Activated B cell treated with CpG ODN at 0.5 μM for 24 hours (primary cell): ENCODE results near the gene RNF220. TPM values are rescaled to one million over a fixed set of nuclear protein-coding genes. Genes with fewer than 3 reads are reported as not detected.

Experiments
- ATAC-seq: fragments of 200-7000 bp; cut with Tn5 transposase; one replicate; pipeline ENCODE4 v1.10.0; 2021; ENCODE audit warnings: low read depth, mild to moderate bottlenecking, moderate library complexity
- CTCF ChIA-PET: fragments of 350-600 bp; sonication (Branson Sonifier 250); formaldehyde crosslinking; loops from one replicate; lab custom pipeline; 2021; ENCODE audit warnings: antibody characterized with exemption; lab: Charles Lee
- POLR2A ChIA-PET: fragments of 350-600 bp; sonication (Branson Sonifier 250); formaldehyde crosslinking; loops from one replicate; lab custom pipeline; 2021; ENCODE audit warnings: antibody characterized with exemption; lab: Charles Lee
- DNase-seq: peaks from one replicate; pipeline ENCODE4 v3.0.0; 2022
- H3K27ac Mint-ChIP-seq: one replicate; pipeline ENCODE4 v1.8.0; 2020; ENCODE audit warnings: mixed read lengths
- H3K27me3 Mint-ChIP-seq: one replicate; pipeline ENCODE4 v1.8.0; 2021; ENCODE audit warnings: mixed read lengths
- H3K36me3 Mint-ChIP-seq: one replicate; pipeline ENCODE4 v1.8.0; 2021; ENCODE audit warnings: low read depth, mixed read lengths
- H3K4me1 Mint-ChIP-seq: one replicate; pipeline ENCODE4 v1.8.0; 2021; ENCODE audit warnings: mixed read lengths
- H3K4me3 Mint-ChIP-seq: one replicate; pipeline ENCODE4 v1.8.0; 2020; ENCODE audit warnings: mild to moderate bottlenecking, mixed read lengths
- H3K9me3 Mint-ChIP-seq: one replicate; pipeline ENCODE4 v1.8.0; 2020; ENCODE audit warnings: mixed read lengths
- CTCF ChIP-seq: fragments of 200-600 bp; IDR thresholded peaks from one replicate; pipeline ENCODE4 v1.8.0; 2022; ENCODE audit warnings: antibody characterized with exemption, mild to moderate bottlenecking
- intact Hi-C: fragments of 100-400 bp; cut with micrococcal nuclease; formaldehyde crosslinking; loops from one replicate; pipeline ENCODE4 v1.15.1; 2024
- total RNA-seq: library from RNA; stranded (reverse); gene quantifications from 2 replicates; pipeline ENCODE4 v1.2.3, GENCODE V29; 2022

Gene RNF220
- total RNA-seq, 1 donor from 2014 or later = 103 TPM

GRCh38 chr1:44647896-44648295, 242.8 kb downstream of the RNF220 start:
- POLR2A ChIA-PET = interaction anchor here (0.8 to 2.2 kb wide), 3 partner anchors 15 to 851 kb away, joined by 4 to 13 read pairs (median 4); no protein-coding TSS in a partner anchor
- intact Hi-C loops = no loop called here
- no peak for TF ChIP-seq CTCF
- CTCF ChIA-PET = interaction anchor here (1.5 kb wide), 1 partner anchor 10 kb away, joined by 5 read pairs; no protein-coding TSS in a partner anchor
- DNase-seq (no peak), ATAC-seq (no peak)
- Mint-ChIP-seq H3K27ac (no peak overlapping the region), H3K4me3 (no peak overlapping the region), H3K4me1 (no peaks in the 10 kb centered on the region), H3K27me3 (no peaks in the 10 kb centered on the region), H3K36me3 (peaks cover 90% of the 10 kb centered on the region), H3K9me3 (no peaks in the 10 kb centered on the region)

- H3K9me3 Mint-ChIP-seq = no peaks in the 10 kb centered on the region
- intact Hi-C loops = no loop called here
- peaks cover 86% of the 10 kb centered on the region for H3K36me3 Mint-ChIP-seq
- no peaks in the 10 kb centered on the region for H3K27me3 Mint-ChIP-seq
- no peak for TF ChIP-seq CTCF
- H3K4me1 Mint-ChIP-seq = no peaks in the 10 kb centered on the region
- no peak for DNase-seq
- POLR2A ChIA-PET = interaction anchor here (0.7 to 2.2 kb wide), 4 partner anchors 16 to 850 kb away, joined by 3 to 13 read pairs (median 4); no protein-coding TSS in a partner anchor
- ATAC-seq = no peak
- CTCF ChIA-PET = interaction anchor here (1.5 kb wide), 1 partner anchor 11 kb away, joined by 5 read pairs; no protein-coding TSS in a partner anchor
- no peak overlapping the region for H3K4me3 Mint-ChIP-seq
- H3K27ac Mint-ChIP-seq = no peak overlapping the region
These were observed 243.6 kb downstream of the RNF220 start for GRCh38 chr1:44648529-44649250.

GRCh38 chr1:44649788-44650158, 244.7 kb downstream of the RNF220 start:
- no peak for TF ChIP-seq CTCF
- no peak overlapping the region for H3K4me3 Mint-ChIP-seq
- no peaks in the 10 kb centered on the region for H3K9me3 Mint-ChIP-seq
- no peaks in the 10 kb centered on the region for H3K27me3 Mint-ChIP-seq
- DNase-seq (no peak), ATAC-seq (no peak)
- ChIA-PET POLR2A (no interaction called here), CTCF (no interaction called here)
- H3K36me3 Mint-ChIP-seq = peaks cover 82% of the 10 kb centered on the region
- H3K4me1 Mint-ChIP-seq = no peaks in the 10 kb centered on the region
- intact Hi-C loops = no loop called here
- no peak overlapping the region for H3K27ac Mint-ChIP-seq

- no peak for TF ChIP-seq CTCF
- Mint-ChIP-seq H3K4me1 (no peaks in the 10 kb centered on the region), H3K27me3 (no peaks in the 10 kb centered on the region), H3K36me3 (peaks cover 80% of the 10 kb centered on the region), H3K9me3 (no peaks in the 10 kb centered on the region), H3K4me3 (no peak overlapping the region), H3K27ac (no peak overlapping the region)
- intact Hi-C loops = no loop called here
- DNase-seq = no peak
- ChIA-PET POLR2A (interaction anchor here (0.6 to 1.5 kb wide), 3 partner anchors 10 to 602 kb away, joined by 3 to 5 read pairs (median 4); no protein-coding TSS in a partner anchor), CTCF (no interaction called here)
- ATAC-seq = no peak
These were observed 245.2 kb downstream of the RNF220 start for GRCh38 chr1:44650159-44650831.

GRCh38 chr1:44651069-44651468, 246.0 kb downstream of the RNF220 start:
- H3K36me3 Mint-ChIP-seq = peaks cover 74% of the 10 kb centered on the region
- no peak for DNase-seq
- no peak for ATAC-seq
- no peaks in the 10 kb centered on the region for H3K9me3 Mint-ChIP-seq
- H3K4me3 Mint-ChIP-seq = no peak overlapping the region
- no peak for TF ChIP-seq CTCF
- intact Hi-C loops = no loop called here
- H3K27ac Mint-ChIP-seq = no peak overlapping the region
- no peaks in the 10 kb centered on the region for H3K4me1 Mint-ChIP-seq
- CTCF ChIA-PET = interaction anchor here (1.9 to 3.0 kb wide), 6 partner anchors 42 to 431 kb away, joined by 7 to 41 read pairs (median 16); no protein-coding TSS in a partner anchor
- no peaks in the 10 kb centered on the region for H3K27me3 Mint-ChIP-seq
- POLR2A ChIA-PET = interaction anchor here (0.6 to 2.9 kb wide), 4 partner anchors 10 to 603 kb away, joined by 3 to 23 read pairs (median 4); no protein-coding TSS in a partner anchor
